Thoracic aorta (tissue), 2 donors: ENCODE data around the gene TMC3. TPM values are rescaled to one million over a fixed set of nuclear protein-coding genes. Genes with fewer than 3 reads are reported as not detected.
"Not testable (repeated sequence)": the region's sequence is repeated elsewhere in the genome, so short reads cannot be mapped to it uniquely, and the experiment has no call there.

Source experiments
- ATAC-seq: fragments of 150-250 bp; one replicate; pipeline ENCODE4 v1.8.0; 2017; ENCODE audit warnings: low read depth; ENCODE audit not compliant: insufficient number of reproducible peaks, low FRiP score
- DNase-seq: peaks from one replicate; pipeline ENCODE4 v3.0.0-alpha.2; 2020; ENCODE audit warnings: low spot score
- H3K27ac ChIP-seq, 2 donors: fragments of 200-600 bp; sonication (generic); 1 replicate in 1 of 2; 2 replicates in 1 of 2; pipeline ENCODE4 v1.5.1; 2016; ENCODE audit warnings: mild to moderate bottlenecking in 2 of 2, moderate library complexity in 2 of 2
- H3K27me3 ChIP-seq: fragments of 200-600 bp; sonication (generic); replicated peaks from 2 replicates; pipeline ENCODE4 v1.6.0; 2016; ENCODE audit warnings: mild to moderate bottlenecking; ENCODE audit not compliant: insufficient read depth
- H3K36me3 ChIP-seq: fragments of 200-600 bp; sonication (generic); one replicate; pipeline ENCODE4 v1.5.1; 2016
- H3K4me1 ChIP-seq, 2 donors: fragments of 200-600 bp; sonication (generic); 1 replicate in 1 of 2; 2 replicates in 1 of 2; pipeline versions ENCODE4 v1.5.1 to v1.6.0; 2016; ENCODE audit warnings: low read depth in 2 of 2, mild to moderate bottlenecking in 1 of 2; ENCODE audit not compliant: control insufficient read depth in 1 of 2
- H3K4me3 ChIP-seq: fragments of 200-600 bp; sonication (generic); 2 replicates; pipeline ENCODE4 v1.5.1; 2016; ENCODE audit warnings: mild to moderate bottlenecking
- H3K9me3 ChIP-seq: fragments of 200-600 bp; sonication (generic); 2 replicates; pipeline ENCODE4 v1.5.1; 2016
- total RNA-seq, 2 donors: library from RNA; depleted of rRNA; stranded (reverse); fragments of >200 nt; gene quantifications; one replicate each; pipeline versions ENCODE4 v1.1.0 to v1.2.3, GENCODE V29; 2016
- TF ChIP-seq, protein P1 (sequence below): fragments of 200-600 bp; sonication (generic); IDR thresholded peaks from one replicate; pipeline ENCODE4 v1.5.1; 2019; ENCODE audit warnings: antibody characterized with exemption

The TMC3 gene
- total RNA-seq, 2 donors from 2014 or later, result 0.54 TPM; not detected in 1

DNA sequence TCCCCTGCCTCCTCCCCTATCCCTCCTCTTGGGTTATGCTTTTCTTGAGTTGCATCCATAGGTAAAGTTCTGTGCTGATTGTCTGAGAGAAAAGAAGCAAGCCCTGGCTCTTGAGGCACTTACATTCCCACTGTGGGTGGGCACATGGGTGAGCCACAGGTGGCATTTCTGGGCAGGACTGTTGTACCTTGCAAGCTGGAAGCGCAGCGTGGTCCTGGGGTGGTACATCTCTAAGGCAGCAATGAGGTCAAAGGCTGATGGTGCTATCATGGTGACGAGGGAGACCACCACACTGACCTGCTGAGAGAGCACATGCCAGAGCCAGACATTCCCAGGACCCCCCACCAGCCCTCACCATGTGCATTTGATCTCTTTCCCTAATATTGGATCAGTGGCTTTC is 24.7 kb downstream of the TMC3 start:
- Histone ChIP-seq H3K9me3 (no peaks in the 10 kb centered on the region), H3K27me3 (no peaks in the 10 kb centered on the region), H3K4me1 (no peaks in the 10 kb centered on the region), H3K36me3 (no peaks in the 10 kb centered on the region), H3K4me3 (no peak overlapping the region), H3K27ac (no peak overlapping the region)
- DNase-seq (no peak), ATAC-seq (no peak)
- TF ChIP-seq, protein P1, sequence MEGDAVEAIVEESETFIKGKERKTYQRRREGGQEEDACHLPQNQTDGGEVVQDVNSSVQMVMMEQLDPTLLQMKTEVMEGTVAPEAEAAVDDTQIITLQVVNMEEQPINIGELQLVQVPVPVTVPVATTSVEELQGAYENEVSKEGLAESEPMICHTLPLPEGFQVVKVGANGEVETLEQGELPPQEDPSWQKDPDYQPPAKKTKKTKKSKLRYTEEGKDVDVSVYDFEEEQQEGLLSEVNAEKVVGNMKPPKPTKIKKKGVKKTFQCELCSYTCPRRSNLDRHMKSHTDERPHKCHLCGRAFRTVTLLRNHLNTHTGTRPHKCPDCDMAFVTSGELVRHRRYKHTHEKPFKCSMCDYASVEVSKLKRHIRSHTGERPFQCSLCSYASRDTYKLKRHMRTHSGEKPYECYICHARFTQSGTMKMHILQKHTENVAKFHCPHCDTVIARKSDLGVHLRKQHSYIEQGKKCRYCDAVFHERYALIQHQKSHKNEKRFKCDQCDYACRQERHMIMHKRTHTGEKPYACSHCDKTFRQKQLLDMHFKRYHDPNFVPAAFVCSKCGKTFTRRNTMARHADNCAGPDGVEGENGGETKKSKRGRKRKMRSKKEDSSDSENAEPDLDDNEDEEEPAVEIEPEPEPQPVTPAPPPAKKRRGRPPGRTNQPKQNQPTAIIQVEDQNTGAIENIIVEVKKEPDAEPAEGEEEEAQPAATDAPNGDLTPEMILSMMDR, result no peak

DNA sequence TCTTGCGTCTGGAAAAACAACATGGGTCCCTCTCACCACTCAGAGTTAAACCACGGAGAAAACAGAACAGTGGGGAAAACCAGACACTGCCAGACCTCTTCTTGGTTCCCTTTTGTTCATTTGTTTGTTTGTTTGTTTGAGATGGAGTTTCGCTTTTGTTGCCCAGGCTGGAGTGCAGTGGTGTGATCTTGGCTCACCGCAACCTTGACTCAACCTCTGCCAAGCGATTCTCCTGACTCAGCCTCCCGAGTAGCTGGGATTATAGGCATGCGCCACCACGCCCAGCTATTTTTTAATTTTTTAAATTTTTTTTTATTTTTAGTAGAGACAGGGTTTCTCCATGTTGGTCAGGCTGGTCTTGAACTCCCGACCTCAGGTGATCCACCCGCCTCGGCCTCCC is 25.3 kb downstream of the TMC3 start:
- not testable (repeated sequence) for ATAC-seq, H3K9me3 ChIP-seq, H3K36me3 ChIP-seq, H3K4me1 ChIP-seq, H3K27me3 ChIP-seq, H3K4me3 ChIP-seq, H3K27ac ChIP-seq, DNase-seq

DNA sequence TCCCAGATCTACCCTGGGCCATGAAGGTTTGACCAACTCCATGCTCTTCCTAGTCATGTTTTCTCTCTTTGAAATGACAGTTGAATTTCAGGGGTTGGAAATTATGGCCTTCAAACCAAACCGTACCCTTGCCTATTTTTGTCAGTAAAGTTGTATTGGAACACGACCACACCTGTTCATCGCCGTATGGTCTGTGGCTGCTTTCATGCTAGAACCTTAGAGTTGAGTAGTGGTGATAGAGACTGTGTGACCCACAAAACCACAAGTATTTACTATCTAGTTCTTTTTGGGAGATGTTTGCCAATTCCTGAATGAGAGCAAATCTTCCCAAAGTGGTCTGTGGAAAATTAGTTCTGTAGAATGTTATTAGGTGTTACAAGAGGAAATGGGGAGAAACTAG is 26.1 kb downstream of the TMC3 start:
- Histone ChIP-seq H3K27me3 (no peaks in the 10 kb centered on the region), H3K4me1 (no peaks in the 10 kb centered on the region), H3K9me3 (no peaks in the 10 kb centered on the region), H3K27ac (no peak overlapping the region), H3K4me3 (no peak overlapping the region), H3K36me3 (no peaks in the 10 kb centered on the region)
- no peak for ATAC-seq
- TF ChIP-seq, protein P1, result no peak
- DNase-seq, result no peak

DNA sequence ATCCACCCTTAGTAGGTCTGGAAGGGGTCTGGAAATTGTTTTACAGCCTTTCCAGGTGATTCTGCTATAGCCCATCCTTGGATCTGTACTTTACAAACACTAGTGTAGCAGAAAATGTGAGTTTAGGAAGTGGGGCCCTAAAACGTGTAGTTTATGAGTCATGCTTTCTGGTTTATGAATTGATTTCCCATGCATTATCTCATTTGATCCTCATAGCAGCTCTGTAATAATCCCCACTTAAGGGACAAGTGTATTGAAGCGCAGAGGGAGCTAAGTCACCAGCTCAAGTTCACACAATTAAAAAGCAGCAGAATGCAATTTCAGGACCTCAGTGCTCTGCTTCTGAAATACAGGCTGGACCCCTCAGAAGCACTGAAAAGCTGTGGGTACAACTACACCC is 27.4 kb downstream of the TMC3 start:
- H3K27me3 ChIP-seq, result no peaks in the 10 kb centered on the region
- DNase-seq, result no peak
- H3K4me3 ChIP-seq, result no peak overlapping the region
- TF ChIP-seq, protein P1, result no peak
- no peaks in the 10 kb centered on the region for H3K4me1 ChIP-seq
- no peak for ATAC-seq
- H3K36me3 ChIP-seq, result no peaks in the 10 kb centered on the region
- H3K9me3 ChIP-seq, result no peaks in the 10 kb centered on the region
- H3K27ac ChIP-seq, result no peak overlapping the region

DNA sequence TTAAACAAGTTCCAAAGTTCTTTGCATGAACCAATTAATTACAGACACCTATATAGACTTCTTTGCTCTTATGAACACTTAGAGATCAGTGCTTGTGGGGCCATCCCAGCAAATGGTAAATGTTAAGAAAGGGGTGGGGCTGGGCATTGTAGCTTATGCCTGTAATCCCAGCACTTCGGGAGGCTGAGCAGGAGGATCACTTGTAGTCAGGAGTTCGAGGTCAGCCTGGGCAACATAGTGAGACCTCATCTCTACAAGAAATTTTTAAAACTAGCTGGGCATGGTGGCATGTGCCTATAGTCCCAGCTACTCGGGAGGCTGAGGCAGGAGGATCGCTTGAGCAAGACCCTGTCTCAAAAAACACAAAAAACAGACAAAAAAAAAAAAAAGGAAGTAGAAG is 30.6 kb downstream of the TMC3 start:
- ATAC-seq (no peak), DNase-seq (no peak)
- Histone ChIP-seq H3K4me3 (no peak overlapping the region), H3K27me3 (no peaks in the 10 kb centered on the region), H3K27ac (no peak overlapping the region), H3K4me1 (peaks cover 2% of the 10 kb centered on the region in 2 donors), H3K36me3 (no peaks in the 10 kb centered on the region), H3K9me3 (no peaks in the 10 kb centered on the region)
- TF ChIP-seq, protein P1, result no peak

DNA sequence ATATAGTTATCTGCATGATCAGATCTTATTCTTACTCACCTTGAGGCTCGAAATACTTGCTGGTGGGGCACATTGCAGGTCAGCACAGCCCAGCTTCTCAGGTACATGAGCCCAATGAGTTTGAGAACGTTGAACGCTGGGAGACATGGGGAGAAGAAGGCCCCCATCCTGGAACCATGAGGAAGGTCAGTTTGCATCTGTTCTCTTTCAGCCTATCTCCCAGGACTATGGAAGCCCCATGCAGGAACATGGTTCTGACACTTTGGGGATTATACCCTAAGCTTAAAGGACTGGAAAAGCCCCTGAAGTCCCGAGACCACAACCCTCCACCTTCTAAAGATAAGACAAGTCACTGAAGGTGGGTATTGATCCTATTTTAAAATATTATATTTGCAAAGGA is 32.7 kb downstream of the TMC3 start:
- Histone ChIP-seq H3K27me3 (no peaks in the 10 kb centered on the region), H3K27ac (no peak overlapping the region), H3K4me3 (no peak overlapping the region), H3K4me1 (peaks cover 13 to 17% of the 10 kb centered on the region in 2 donors), H3K9me3 (no peaks in the 10 kb centered on the region), H3K36me3 (no peaks in the 10 kb centered on the region)
- no peak for DNase-seq
- TF ChIP-seq, protein P1, result no peak
- no peak for ATAC-seq
